HG03571 (cell line): ENCODE results near the gene SPRR1B.
"Not testable (repeated sequence)": the region's sequence is repeated elsewhere in the genome, so short reads cannot be mapped to it uniquely, and the experiment has no call there.

ENCODE experiments used
- ATAC-seq: cut with Tn5 transposase; IDR thresholded peaks from one replicate; pipeline ENCODE4 v1.9.1; 2021; ENCODE audit not compliant: unreplicated experiment

SPRR1B gene

GRCh38 chr1:153035211-153035610 lies 4.2 kb downstream of the SPRR1B start:
- ATAC-seq: no peak

- ATAC-seq: no peak
These were observed 10.1 kb downstream of the SPRR1B start, which contains the start of gene SPRR2D for GRCh38 chr1:153040950-153041631. TSS of gene SPRR2D (minus strand) at chr1:153041120. CDS start at chr1:153040346, 774 bp downstream.

- no peak for ATAC-seq
These were observed 18.2 kb downstream of the SPRR1B start for GRCh38 chr1:153049211-153049610.

- ATAC-seq: not testable (repeated sequence)
These were observed 25.1 kb downstream of the SPRR1B start for GRCh38 chr1:153056111-153056510.

- ATAC-seq: no peak
These were observed 26.4 kb downstream of the SPRR1B start, which contains the start of gene SPRR2A for GRCh38 chr1:153057375-153057774. TSS of gene SPRR2A (minus strand) at chr1:153057512. CDS start at chr1:153056735, 777 bp downstream.

GRCh38 chr1:153058154-153058553 lies 27.2 kb downstream of the SPRR1B start:
- no peak for ATAC-seq

GRCh38 chr1:153058826-153059784 lies 28.1 kb downstream of the SPRR1B start:
- no peak for ATAC-seq

GRCh38 chr1:153070243-153070642 lies 39.2 kb downstream of the SPRR1B start:
- no peak for ATAC-seq

GRCh38 chr1:153071511-153071910 lies 40.5 kb downstream of the SPRR1B start, which contains the start of gene SPRR2B:
TSS of gene SPRR2B (minus strand) at chr1:153071611. CDS start at chr1:153070839, 772 bp downstream.
- no peak for ATAC-seq

GRCh38 chr1:153072806-153073726 lies 42.1 kb downstream of the SPRR1B start:
- no peak for ATAC-seq

- no peak for ATAC-seq
These were observed 50.7 kb downstream of the SPRR1B start for GRCh38 chr1:153081736-153082135.
